HTR-8/SVneo (cell line): ENCODE measurements around the gene DYNC1I1.

Experiments
- DNase-seq: peaks from one replicate; pipeline ENCODE4 v3.0.0; 2011; ENCODE audit warnings: low spot score, mixed read lengths; ENCODE audit not compliant: insufficient read length
- FAIRE-seq: peaks from 2 replicates; lab custom pipeline; 2011; peaks lifted over from hg19 to GRCh38; lab: Jason Lieb, UNC

DYNC1I1 gene

DNA sequence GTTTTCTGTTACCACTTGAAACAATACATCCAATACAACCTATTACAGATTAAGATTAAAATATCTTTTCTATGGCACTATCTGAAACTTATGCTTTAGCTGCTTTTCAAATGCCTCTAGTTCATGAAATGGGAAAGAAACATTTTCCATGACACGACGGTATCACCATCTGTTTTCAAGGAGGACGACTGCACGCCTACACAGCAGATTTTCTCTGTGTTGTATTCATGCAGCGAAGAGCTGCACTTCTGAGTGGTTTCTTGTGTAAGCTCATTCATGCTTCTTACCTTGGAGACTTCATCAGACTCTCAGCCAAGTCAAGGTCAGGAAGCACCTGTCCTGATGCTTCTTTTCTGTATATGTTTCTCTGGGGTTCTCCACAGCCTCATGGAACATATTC is 179.2 kb downstream of the DYNC1I1 start:
- DNase-seq: no peak
- no peak for FAIRE-seq

GRCh38 chr7:95951997-95952795 is 179.8 kb downstream of the DYNC1I1 start:
- no peak for FAIRE-seq

DNA sequence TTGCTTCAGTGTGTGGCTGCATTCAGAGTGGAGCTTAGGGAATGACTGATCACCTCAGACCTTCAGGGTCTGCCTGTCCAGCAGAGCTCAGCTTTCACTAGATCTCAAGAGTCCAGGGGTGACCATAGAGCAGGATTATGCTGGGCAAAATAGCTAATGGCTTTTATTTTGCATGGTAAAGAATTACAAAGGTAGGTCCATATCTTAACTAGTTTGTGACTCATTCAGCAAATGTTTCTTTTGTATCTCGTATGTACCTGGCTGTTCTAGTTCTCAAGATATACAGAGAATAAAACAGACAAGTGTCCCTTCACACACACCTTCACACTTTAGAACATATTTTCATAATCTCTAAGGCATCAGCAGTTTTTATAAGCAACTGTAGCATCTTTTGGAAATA is 180.5 kb downstream of the DYNC1I1 start:
- FAIRE-seq: no peak

More at GRCh38 chr7:95951997-95952795, 179.8 kb downstream of the DYNC1I1 start:
- no peak for DNase-seq

DNA sequence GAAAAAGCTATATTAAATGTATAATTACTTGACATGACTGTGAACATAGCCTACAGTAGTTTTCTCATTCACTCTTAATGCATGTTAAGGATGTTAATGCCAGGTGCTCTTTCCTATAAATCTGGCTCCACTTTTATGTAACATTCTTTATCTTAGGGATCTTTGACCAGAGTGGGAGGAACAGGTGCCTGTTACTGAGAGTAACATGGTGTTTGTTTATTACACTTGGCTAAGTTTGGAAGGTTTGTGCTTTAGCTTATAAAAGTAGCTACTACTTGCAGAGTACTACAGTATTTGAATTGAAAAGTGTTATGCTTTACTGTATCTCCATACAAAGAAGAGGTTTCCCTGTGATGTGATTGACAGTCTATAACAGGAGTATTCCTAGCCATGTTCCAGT is 183.4 kb downstream of the DYNC1I1 start:
- FAIRE-seq (no peak), DNase-seq (no peak)

More for the DNA sequence above, 180.5 kb downstream of the DYNC1I1 start:
- no peak for DNase-seq

DNA sequence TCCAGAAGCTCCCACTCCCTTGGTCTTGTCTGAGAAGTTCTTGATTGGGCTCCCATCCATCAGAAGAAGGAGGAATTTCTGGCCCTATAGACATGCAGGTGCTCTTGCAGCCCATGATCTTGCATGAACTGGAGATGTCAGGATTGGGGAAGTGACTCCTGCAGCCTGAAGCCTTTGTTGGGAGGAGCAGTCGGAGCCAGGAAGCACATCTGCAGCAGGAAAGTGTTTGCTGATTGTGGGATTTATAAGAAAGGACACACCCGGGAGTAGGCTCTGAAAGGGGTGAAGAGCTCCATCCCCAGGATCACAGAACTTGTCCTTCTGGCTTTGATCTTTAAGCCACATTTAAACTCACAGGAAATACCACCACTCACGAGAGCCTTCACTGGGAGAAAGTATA is 185.2 kb downstream of the DYNC1I1 start:
- no peak for FAIRE-seq
- no peak for DNase-seq

DNA sequence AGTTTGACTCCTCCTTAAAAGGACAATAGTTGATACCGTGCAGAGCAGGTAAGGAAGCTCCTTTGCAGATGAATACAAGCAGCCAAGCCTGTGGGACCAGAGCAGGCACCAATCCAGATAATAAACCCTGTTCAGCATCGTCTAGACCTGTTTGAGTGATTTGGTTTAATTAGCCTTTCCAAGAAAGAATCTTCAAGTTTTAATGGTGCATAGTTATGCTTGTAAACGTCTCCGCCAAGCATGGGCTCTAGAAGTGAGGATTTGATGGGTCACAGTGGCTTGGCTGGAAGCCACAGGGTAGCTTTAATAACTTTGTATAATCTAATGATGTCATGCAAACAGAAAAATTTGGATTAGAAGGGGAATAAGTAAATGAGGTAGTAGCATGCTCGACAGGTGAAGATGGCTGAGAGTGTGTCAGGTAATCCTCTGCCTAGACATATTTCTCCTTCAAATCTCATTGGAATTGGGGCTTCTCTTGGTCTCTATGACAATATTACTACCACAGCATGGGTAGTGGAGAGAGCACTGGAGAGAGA is 188.4 kb downstream of the DYNC1I1 start:
- DNase-seq (no peak), FAIRE-seq (no peak)

DNA sequence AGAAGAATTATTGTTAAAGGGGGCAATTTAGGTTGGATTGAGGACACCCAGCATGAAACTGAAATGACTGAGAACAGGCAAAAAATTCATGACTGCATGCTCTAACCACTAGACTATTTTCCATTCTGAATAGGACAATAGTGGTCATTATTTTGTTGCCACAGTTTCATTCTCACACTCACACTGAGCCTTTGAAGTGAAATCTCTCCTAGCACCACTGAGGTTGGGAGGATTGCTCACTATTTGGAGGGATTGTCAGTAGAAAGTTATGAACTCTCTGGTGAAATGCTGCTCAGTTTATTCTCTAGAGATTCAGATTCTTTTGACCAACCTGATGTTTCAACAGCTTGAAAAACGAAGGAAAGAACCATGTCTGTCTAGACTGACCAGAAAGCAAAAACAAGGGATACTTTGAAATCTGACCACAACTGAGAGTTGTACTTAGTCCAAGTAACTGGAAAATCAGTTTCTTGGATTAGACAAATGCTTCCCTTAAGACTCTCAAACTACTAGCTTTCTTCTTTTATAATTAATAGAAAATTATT is 191.2 kb downstream of the DYNC1I1 start:
- FAIRE-seq (no peak), DNase-seq (no peak)

- FAIRE-seq (no peak), DNase-seq (no peak)
Observed at GRCh38 chr7:95971716-95972115, 199.4 kb downstream of the DYNC1I1 start.

DNA sequence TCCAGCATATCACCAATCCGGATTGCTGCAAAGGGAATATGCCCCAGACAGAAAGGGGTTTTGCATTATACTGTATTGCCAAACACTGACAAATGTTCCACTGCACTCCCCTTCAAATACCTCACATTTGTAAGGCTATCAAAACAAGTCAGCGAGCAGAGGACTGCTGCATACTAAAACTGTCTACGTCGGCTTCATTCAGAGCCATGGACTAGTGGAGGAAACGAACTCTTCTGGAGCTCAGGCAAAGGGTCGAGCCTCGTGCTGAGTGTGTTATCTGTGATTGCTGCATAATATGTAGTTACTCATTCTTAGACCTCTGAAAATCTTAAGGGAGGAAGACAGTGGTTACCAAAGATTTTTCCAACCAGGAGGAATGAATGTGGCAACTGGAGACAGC is 200.2 kb downstream of the DYNC1I1 start:
- no peak for FAIRE-seq
- no peak for DNase-seq

DNA sequence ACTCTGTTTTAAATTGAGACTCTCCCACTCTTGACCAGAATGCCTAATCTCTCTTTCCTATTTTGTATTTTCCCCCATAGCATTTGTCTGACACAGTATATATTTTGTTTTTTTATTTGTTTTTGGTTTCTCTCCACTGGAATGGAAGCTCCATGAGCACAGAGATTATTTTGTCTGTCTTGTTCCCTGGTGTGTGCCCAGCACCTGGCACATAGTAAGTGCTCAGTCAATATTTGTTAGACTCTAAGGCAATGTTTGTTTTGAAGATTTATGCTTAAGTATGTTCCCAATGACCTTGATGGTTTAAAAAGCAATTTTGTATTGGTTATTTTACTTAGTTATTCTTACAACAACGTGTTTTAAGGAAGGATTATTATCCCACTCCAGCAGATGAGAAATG is 201.8 kb downstream of the DYNC1I1 start:
- DNase-seq: no peak
- FAIRE-seq: no peak

DNA sequence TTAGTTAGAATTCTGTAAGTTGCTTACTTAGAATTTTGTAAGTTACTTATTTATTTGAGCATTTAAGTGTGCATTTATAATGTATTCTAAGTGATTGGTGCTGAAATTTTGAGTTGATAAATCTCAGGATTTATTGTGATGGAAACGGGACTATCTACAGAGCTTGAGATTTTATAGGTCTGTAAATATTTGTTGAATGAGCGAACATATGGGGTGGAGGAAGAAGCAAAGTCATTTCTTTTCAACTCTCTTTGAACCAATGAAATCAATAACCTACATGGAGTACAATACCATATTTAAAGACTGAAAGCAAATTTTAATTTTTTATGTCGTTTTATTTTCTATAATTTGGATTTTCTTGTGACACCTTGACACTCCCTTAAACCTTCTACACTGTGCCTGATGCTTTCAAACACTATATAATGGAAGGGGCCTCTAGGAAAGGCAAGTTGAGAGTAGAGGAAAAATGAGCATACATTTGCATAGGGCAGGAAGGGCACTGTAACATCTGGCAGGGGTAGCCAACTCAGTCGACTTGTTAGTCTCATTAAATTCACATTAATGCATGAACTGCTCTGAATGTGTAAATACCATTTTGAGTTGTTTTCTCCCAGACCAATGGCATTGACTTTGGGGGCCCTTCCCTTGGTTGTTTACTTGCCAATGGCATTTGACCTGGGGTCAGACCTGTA is 204.2 kb downstream of the DYNC1I1 start:
- FAIRE-seq: no peak
- no peak for DNase-seq

DNA sequence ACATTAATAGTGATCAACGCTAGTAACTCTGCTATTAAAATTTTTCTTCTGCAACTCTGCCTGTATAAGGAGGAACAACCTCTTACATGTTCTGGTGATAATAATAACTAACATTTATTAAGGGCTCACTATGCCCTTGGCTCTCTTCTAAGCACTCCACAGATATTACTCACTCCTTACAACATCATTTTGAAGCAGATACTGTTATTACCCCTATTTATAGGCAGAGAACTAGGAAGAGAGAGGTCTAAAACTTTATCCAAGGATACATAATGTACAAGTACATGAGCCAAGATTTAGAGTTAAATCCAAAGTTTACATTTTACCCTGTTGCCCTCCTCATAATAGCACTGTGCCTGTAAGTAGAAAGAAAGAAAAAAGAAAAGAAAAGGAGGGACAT is 205.6 kb downstream of the DYNC1I1 start:
- DNase-seq (no peak), FAIRE-seq (no peak)

DNA sequence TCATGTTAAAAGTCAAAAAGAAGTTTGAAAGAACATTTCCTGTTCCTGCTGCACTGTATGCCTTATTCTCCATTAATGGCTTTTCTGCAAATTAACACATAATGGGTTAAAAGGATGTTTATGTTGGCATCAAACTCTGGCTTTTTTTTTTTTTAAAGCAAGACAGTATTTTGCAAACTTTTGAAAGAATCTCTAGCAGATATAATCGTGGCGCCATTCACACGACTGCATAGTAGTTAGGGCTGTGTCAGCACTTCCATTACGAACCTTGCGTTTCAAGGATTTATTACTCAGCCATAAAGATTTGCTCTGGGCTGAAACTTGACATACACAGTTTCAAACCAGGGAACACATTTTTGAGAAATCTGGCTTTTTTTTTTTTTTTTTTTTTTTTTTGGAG is 207.8 kb downstream of the DYNC1I1 start:
- DNase-seq (no peak), FAIRE-seq (no peak)

GRCh38 chr7:95980706-95981105 is 208.4 kb downstream of the DYNC1I1 start:
- FAIRE-seq: no peak
- no peak for DNase-seq

- FAIRE-seq: no peak
- no peak for DNase-seq
Observed at GRCh38 chr7:95986178-95986764, 213.9 kb downstream of the DYNC1I1 start.

DNA sequence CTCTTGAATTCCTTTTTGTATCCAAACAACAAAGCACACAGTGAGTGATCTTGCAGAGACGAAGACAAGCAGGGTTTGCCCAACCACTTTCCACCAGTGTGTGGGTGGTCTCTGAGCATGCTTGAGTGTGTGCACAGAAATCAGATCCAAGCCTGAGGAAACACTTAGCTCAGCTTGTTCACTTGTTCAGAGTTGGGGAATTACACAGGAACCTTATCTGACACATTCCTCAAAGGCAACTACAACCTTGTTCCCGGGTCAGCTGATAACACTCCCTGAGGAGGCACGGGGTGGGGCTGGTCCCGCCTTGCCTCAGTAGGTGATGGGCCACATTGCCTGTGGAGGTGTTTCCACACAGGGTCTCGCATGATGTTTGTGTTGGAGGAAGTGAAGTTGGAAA is 216.9 kb downstream of the DYNC1I1 start:
- DNase-seq: no peak
- no peak for FAIRE-seq

- DNase-seq (no peak), FAIRE-seq (no peak)
Observed at GRCh38 chr7:95993380-95993779, 221.0 kb downstream of the DYNC1I1 start.

DNA sequence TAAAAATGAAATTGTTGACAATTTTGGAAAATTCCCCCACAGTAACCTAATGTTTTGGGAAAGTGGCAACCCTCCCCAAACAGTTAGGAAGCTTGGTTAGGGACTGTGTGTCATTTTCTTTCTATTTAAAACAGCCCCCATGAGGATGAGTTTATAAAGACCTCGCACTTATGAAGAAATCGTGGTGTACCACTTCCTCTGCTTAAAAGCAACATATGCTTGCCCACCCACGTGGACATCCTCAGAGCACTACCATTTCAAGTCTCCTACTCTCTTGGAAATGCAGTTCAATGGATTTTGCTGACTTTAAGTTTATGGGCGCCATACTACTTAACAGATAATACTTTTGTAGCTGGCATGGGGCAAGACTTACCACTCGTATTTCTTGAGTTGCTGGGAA is 223.8 kb downstream of the DYNC1I1 start:
- DNase-seq: no peak
- no peak for FAIRE-seq

- DNase-seq: no peak
- FAIRE-seq: no peak
Observed at GRCh38 chr7:95996886-95997285, 224.5 kb downstream of the DYNC1I1 start.

DNA sequence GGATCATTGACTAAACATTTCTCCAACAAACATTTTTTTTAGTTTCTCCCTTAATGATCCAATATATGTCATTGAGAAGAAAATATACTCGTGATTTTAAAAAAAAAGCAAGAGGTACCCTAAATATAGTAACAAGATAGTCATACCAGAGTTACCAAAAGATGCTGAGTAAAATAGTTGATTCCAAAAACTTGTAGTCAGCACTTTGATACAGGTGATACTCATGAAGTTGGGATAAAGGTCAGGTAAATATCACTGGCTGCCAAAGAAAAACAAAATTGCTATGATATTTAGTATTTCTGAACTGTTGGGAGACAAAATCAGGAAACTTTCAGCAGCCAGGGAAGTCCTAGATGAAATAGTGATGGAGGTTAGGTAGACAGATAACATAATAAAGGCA is 225.3 kb downstream of the DYNC1I1 start:
- no peak for DNase-seq
- no peak for FAIRE-seq

DNA sequence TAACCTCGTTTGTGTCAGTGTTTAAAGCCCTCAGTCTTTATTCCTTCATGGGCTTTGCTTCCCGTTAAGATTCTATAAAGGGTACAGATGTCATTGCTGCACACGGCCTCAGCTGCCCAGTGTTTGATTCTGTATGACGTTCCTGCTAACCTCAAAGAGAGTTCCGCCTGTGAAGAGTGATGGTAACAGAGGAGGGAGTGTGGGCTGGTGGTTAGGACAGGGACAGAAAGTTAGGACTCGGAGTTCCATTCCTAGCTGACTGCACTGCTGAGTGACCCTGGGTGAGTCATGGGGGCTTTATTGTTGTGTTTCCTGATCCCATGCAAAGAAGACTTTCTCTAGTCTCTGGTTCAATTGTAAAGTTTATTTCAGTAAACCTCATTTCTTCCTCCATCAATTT is 227.1 kb downstream of the DYNC1I1 start:
- no peak for FAIRE-seq
- no peak for DNase-seq
